Measurements from ENCODE around the gene CDK18.

Gene CDK18

DNA sequence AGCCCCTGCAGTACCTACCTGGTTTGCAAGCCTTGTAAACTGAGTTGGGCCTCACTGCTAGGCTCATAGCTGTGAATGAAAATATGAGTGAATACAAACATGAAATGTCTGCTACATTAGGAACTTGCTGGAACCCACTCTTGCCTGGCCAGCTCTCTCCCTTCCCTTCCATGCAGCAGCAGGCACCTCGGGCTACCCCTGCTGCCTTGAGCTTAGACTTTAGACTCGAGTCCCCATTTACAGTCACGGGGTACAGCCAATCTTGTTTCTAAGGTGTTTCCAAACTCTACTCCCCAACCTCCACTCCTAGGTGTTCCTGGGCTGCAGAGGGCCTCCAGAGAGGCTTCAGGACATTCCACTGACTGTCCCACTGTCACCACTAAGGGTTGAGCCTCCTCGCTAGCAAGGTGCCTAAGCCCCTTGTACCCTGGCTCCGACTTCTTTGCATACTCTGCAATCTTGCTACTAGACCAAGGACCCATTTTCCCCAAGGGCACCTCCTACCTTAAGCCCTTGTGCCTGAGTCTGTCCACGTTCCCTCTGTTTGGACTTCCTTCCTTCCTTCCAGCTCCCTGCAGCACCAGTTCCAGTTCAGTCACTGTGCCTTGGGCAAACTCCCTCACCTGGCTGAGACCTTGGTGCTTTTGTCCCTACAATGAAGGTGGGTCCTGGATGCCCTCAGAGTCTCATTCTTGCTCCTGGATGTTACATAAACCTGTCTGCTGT, 36.9 kb downstream of the CDK18 start:
- TF ChIP-seq, protein P1, sequence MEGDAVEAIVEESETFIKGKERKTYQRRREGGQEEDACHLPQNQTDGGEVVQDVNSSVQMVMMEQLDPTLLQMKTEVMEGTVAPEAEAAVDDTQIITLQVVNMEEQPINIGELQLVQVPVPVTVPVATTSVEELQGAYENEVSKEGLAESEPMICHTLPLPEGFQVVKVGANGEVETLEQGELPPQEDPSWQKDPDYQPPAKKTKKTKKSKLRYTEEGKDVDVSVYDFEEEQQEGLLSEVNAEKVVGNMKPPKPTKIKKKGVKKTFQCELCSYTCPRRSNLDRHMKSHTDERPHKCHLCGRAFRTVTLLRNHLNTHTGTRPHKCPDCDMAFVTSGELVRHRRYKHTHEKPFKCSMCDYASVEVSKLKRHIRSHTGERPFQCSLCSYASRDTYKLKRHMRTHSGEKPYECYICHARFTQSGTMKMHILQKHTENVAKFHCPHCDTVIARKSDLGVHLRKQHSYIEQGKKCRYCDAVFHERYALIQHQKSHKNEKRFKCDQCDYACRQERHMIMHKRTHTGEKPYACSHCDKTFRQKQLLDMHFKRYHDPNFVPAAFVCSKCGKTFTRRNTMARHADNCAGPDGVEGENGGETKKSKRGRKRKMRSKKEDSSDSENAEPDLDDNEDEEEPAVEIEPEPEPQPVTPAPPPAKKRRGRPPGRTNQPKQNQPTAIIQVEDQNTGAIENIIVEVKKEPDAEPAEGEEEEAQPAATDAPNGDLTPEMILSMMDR (IDR thresholded peaks at IDR 0.05; ENCODE audit: borderline replicate concordance, extremely low read depth, low read length, poor library complexity, severe bottlenecking) = no peak
- no peak for TF ChIP-seq EZH2 (IDR thresholded peaks at IDR 0.05; ENCODE audit: borderline replicate concordance, low read depth, low read length, severe bottlenecking)
- ATAC-seq (ENCODE audit: insufficient read depth, low read depth) (no peak), DNase-seq (no peak)
- H3K79me2 ChIP-seq (ENCODE audit: insufficient read depth, low read length) = no peaks in the 10 kb centered on the region
- H3K4me3 ChIP-seq (ENCODE audit: low read depth in 1 of 2, low read length in 2 of 2) = no peak overlapping the region
- H2AFZ ChIP-seq (ENCODE audit: low read depth, low read length) = no peak overlapping the region
- no peaks in the 10 kb centered on the region for H3K36me3 ChIP-seq (ENCODE audit: insufficient read depth, low read length)
- no peaks in the 10 kb centered on the region for H3K4me1 ChIP-seq (ENCODE audit: insufficient read depth, low read length)
- no peak overlapping the region for H3K27ac ChIP-seq (ENCODE audit: low read length)
- no peak overlapping the region for H3K9ac ChIP-seq (ENCODE audit: low read depth, low read length)
- no peak overlapping the region for H3K4me2 ChIP-seq (ENCODE audit: insufficient read depth, low read length)
- H3K9me3 ChIP-seq (ENCODE audit: insufficient read depth, low read length, severe bottlenecking) = no peaks in the 10 kb centered on the region
- H3K27me3 ChIP-seq (ENCODE audit: insufficient read depth, low read length, poor library complexity) = peaks cover 16% of the 10 kb centered on the region
- no peaks in the 10 kb centered on the region; the same call in 1 of the 2 replicates for H4K20me1 ChIP-seq (ENCODE audit: insufficient read depth, low read length)

DNA sequence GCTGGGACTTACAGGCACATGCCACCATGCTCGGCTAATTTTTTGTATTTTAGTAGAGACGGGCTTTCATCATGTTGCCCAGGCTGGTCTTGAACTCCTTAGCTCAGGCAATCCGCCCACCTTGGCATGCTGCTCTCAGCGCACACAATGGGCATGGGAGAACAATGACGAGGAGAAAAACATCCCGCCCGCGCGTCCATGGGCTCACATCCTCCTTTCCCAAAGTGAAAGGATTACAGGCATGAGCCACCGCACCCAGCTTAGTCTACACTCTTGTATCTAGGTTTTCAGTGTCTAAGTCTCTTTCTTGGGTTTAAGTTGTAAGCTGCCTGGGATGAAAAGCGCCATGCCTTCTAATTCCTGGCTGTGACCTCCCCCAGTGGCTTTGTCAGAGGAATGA, 37.9 kb downstream of the CDK18 start:
- TF ChIP-seq, protein P1 (IDR thresholded peaks at IDR 0.05; ENCODE audit: borderline replicate concordance, extremely low read depth, low read length, poor library complexity, severe bottlenecking) = no peak
- no peak for TF ChIP-seq EZH2 (IDR thresholded peaks at IDR 0.05; ENCODE audit: borderline replicate concordance, low read depth, low read length, severe bottlenecking)
- Histone ChIP-seq H3K27ac (ENCODE audit: low read length) (no peak overlapping the region), H3K9me3 (ENCODE audit: insufficient read depth, low read length, severe bottlenecking) (no peaks in the 10 kb centered on the region), H3K4me3 (ENCODE audit: low read depth in 1 of 2, low read length in 2 of 2) (no peak overlapping the region), H3K79me2 (ENCODE audit: insufficient read depth, low read length) (no peaks in the 10 kb centered on the region), H4K20me1 (ENCODE audit: insufficient read depth, low read length) (no peaks in the 10 kb centered on the region; the same call in 1 of the 2 replicates), H3K27me3 (ENCODE audit: insufficient read depth, low read length, poor library complexity) (peaks cover 19% of the 10 kb centered on the region), H2AFZ (ENCODE audit: low read depth, low read length) (no peak overlapping the region), H3K9ac (ENCODE audit: low read depth, low read length) (no peak overlapping the region), H3K4me2 (ENCODE audit: insufficient read depth, low read length) (no peak overlapping the region), H3K4me1 (ENCODE audit: insufficient read depth, low read length) (no peaks in the 10 kb centered on the region), H3K36me3 (ENCODE audit: insufficient read depth, low read length) (no peaks in the 10 kb centered on the region)
- ATAC-seq (ENCODE audit: insufficient read depth, low read depth) (no peak), DNase-seq (no peak)

DNA sequence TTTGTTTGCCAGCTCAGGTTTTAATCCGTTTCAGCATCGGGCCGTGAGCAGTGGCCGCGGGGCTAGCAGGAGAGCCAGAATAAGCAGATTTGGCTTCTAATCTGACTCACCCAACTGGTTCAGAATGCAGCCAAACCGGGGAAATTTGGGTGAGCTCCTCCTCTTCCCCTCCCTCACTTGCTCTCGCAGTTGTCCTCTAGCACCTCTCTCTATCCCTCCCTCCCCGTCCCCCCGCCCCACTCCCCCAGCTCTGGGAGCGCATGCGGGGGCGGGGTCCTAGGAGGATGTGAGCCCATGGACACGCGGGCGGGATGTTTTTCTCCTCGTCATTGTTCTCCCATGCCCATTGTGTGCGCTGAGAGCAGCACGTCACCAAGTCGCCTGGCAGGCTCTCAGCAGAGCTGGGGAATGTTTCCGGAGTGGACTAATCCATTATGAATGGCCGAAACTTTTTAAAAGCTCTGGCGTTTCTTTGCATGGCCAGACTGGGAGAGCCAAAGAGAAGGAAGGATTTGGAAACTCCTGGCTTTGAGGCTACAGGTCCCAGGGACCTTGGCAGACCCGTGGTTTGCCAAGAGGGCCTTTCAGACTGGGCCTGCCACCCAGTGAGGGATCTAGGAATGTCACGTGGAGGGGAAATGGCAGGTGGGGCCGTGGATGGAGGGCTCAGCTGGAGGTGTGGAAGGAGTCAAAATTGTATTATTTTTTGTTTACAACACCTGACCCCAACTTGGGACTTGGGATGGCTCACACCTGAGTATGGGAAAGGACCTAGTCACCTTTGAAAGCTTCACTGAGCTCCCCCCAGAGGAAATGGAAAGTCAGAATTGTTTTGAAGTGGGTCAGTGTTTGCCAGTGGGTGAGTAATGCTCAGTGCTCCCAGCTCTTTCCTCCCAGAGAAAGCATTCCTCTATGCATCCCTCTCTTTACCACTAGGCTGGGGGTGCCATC, 39.2 kb downstream of the CDK18 start:
- no peaks in the 10 kb centered on the region; the same call in 1 of the 2 replicates for H4K20me1 ChIP-seq (ENCODE audit: insufficient read depth, low read length)
- H2AFZ ChIP-seq (ENCODE audit: low read depth, low read length) = no peak overlapping the region
- ATAC-seq (ENCODE audit: insufficient read depth, low read depth) = no peak
- no peak overlapping the region for H3K4me2 ChIP-seq (ENCODE audit: insufficient read depth, low read length)
- H3K36me3 ChIP-seq (ENCODE audit: insufficient read depth, low read length) = no peaks in the 10 kb centered on the region
- H3K4me3 ChIP-seq (ENCODE audit: low read depth in 1 of 2, low read length in 2 of 2) = no peak overlapping the region
- no peak overlapping the region for H3K27ac ChIP-seq (ENCODE audit: low read length)
- TF ChIP-seq, protein P1 (IDR thresholded peaks at IDR 0.05; ENCODE audit: borderline replicate concordance, extremely low read depth, low read length, poor library complexity, severe bottlenecking) = no peak
- TF ChIP-seq EZH2 (IDR thresholded peaks at IDR 0.05; ENCODE audit: borderline replicate concordance, low read depth, low read length, severe bottlenecking) = no peak
- no peak overlapping the region for H3K9ac ChIP-seq (ENCODE audit: low read depth, low read length)
- peaks cover 19% of the 10 kb centered on the region for H3K27me3 ChIP-seq (ENCODE audit: insufficient read depth, low read length, poor library complexity)
- DNase-seq = no peak
- no peaks in the 10 kb centered on the region for H3K79me2 ChIP-seq (ENCODE audit: insufficient read depth, low read length)
- H3K9me3 ChIP-seq (ENCODE audit: insufficient read depth, low read length, severe bottlenecking) = no peaks in the 10 kb centered on the region
- H3K4me1 ChIP-seq (ENCODE audit: insufficient read depth, low read length) = no peaks in the 10 kb centered on the region

Measured in DND-41 (cell line).